ENCODE data around the gene ZCCHC8.
"Not testable (repeated sequence)": the region's sequence is repeated elsewhere in the genome, so short reads cannot be mapped to it uniquely, and the experiment has no call there.

GRCh38 chr12:122513028-122513427 is 12.3 kb upstream of the ZCCHC8 start:
- not testable (repeated sequence) for TF ChIP-seq POLR2A, CTCF (IDR thresholded peaks at IDR 0.05)
